ENCODE data around the gene JOSD2.

DNA sequence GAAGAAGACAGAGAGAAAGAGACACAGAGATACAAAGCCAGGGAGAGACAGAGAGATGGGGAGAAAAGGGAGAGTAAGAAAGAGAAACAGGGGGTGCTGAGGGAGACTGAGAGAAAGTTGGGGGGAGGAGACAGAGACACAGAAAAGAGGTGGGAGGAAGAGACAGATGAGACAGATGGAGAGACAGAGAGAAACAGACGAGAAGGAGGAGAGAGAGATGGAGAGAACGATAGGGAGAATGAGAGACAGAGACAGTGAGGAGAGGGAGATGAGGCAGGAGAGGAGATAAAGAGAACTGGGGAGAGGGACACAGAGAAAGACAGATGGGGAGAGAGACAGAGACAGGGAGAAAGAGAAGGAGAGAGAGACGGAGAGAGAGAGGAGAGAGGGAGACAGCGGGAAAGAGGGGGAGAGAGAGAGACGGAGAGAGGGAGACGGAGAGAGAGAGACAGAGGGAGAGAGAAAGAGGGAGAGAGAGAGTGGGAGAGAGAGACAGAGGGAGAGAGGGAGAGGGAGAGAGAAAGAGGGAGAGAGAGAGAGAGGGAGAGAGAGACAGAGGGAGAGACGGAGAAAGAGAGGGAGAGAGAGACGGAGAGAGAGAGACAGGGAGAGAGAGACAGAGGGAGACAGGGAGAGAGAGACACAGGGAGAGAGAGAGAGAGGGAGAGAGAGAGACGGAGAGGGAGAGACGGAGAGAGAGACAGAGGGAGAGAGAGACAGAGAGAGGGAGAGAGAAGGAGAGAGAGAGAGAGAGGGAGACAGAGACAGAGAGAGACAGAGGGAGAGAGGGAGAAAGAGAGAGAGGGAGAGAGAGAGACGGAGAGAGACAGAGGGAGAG is 12.6 kb downstream of the JOSD2 start:
- TF ChIP-seq POLR2AphosphoS5 (IDR thresholded peaks at IDR 0.05; ENCODE audit: low read depth, low read length) (no peak), SIN3A (IDR thresholded peaks at IDR 0.05; ENCODE audit: borderline replicate concordance, insufficient read depth, low read length) (no peak), TAF1 (IDR thresholded peaks at IDR 0.05; ENCODE audit: borderline replicate concordance, insufficient read depth, low read length) (no peak)
- TF ChIP-seq, protein P1, sequence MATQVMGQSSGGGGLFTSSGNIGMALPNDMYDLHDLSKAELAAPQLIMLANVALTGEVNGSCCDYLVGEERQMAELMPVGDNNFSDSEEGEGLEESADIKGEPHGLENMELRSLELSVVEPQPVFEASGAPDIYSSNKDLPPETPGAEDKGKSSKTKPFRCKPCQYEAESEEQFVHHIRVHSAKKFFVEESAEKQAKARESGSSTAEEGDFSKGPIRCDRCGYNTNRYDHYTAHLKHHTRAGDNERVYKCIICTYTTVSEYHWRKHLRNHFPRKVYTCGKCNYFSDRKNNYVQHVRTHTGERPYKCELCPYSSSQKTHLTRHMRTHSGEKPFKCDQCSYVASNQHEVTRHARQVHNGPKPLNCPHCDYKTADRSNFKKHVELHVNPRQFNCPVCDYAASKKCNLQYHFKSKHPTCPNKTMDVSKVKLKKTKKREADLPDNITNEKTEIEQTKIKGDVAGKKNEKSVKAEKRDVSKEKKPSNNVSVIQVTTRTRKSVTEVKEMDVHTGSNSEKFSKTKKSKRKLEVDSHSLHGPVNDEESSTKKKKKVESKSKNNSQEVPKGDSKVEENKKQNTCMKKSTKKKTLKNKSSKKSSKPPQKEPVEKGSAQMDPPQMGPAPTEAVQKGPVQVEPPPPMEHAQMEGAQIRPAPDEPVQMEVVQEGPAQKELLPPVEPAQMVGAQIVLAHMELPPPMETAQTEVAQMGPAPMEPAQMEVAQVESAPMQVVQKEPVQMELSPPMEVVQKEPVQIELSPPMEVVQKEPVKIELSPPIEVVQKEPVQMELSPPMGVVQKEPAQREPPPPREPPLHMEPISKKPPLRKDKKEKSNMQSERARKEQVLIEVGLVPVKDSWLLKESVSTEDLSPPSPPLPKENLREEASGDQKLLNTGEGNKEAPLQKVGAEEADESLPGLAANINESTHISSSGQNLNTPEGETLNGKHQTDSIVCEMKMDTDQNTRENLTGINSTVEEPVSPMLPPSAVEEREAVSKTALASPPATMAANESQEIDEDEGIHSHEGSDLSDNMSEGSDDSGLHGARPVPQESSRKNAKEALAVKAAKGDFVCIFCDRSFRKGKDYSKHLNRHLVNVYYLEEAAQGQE (IDR thresholded peaks at IDR 0.05; ENCODE audit: insufficient read depth in 1 of 2, low read depth in 2 of 2, low read length in 2 of 2): no peak
